ENCODE results near the gene VPS37C. TPM values are rescaled to one million over a fixed set of nuclear protein-coding genes. Genes with fewer than 3 reads are reported as not detected.
"Not testable (repeated sequence)": the region's sequence is repeated elsewhere in the genome, so short reads cannot be mapped to it uniquely, and the experiment has no call there.

The VPS37C gene
- 9.9 and 19.9 TPM in 2 replicates for total RNA-seq (ENCODE audit: low replicate concordance)

DNA sequence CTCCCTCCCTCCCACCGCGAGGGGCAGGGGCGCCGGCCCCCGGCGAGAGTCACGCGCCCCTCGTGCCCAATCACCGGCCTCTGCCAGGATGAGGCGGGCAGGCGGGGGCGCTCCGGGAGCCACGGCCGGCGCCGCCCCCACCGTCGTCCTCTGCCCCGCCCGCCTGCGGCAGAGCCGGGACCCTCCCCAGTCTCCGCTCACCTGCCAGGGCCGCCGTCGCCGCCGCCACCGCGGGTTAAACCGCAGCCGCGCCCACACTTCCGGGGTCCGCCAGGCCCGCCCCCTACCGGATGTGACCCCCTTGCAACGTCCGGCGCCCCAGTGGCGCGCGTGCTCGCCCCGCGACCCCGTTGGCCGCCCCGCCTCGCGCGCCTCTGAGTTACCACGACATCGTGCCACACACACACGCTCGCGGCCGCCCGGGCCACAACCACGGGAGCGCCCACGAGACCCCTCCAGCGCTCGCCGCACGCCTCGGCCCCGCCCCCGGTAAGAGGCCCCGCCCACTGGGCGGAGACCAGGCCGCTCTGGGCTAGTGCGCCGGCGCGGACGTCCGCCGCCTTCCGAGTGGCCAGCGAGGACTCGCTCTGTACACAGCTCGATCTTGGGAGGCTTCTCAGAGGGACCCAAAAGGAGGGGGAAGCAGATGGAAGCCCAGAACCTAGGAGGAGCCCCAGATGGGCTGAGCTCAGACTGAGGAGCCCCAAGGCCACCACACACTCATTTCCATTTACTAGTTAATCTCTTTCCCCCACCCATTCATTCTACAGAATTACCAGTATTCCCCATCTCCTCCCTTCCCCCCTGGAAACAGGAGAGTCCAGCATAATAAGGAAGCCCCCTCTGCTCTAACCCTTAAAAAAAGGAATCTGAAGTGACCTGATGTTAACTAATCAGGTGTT lies at the start of gene VPS37C:
Gene VPS37C (minus strand): TSS at position 237 of the 902 bp plus-strand sequence. CDS start 22,597 bp downstream, outside the sequence.
- H3K27ac ChIP-seq, result peak within 1 kb of the TSS; percentile 39
- H3K4me2 ChIP-seq, result peak within 1 kb of the TSS; percentile 76
- Mint-ChIP-seq H3K4me1 (peaks cover 35% of the 10 kb centered on the region), H3K4me3 (peak within 1 kb of the TSS; percentile 93), H3K27ac (peak within 1 kb of the TSS; percentile 86), H3K9me3 (peaks cover 4% of the 10 kb centered on the region), H3K27me3 (ENCODE audit: insufficient read depth, low read depth) (no peaks in the 10 kb centered on the region), H3K36me3 (peaks cover 9% of the 10 kb centered on the region)
- peaks cover 19% of the 10 kb centered on the region for H3F3A ChIP-seq (ENCODE audit: low read depth)
- DNase-seq (ENCODE audit: low spot score), result peak; percentile 95
- H3K79me2 ChIP-seq (ENCODE audit: low read depth), result peaks cover 37% of the 10 kb centered on the region
- peaks cover 17% of the 10 kb centered on the region for H3K4me1 ChIP-seq
- TF ChIP-seq, protein P1, sequence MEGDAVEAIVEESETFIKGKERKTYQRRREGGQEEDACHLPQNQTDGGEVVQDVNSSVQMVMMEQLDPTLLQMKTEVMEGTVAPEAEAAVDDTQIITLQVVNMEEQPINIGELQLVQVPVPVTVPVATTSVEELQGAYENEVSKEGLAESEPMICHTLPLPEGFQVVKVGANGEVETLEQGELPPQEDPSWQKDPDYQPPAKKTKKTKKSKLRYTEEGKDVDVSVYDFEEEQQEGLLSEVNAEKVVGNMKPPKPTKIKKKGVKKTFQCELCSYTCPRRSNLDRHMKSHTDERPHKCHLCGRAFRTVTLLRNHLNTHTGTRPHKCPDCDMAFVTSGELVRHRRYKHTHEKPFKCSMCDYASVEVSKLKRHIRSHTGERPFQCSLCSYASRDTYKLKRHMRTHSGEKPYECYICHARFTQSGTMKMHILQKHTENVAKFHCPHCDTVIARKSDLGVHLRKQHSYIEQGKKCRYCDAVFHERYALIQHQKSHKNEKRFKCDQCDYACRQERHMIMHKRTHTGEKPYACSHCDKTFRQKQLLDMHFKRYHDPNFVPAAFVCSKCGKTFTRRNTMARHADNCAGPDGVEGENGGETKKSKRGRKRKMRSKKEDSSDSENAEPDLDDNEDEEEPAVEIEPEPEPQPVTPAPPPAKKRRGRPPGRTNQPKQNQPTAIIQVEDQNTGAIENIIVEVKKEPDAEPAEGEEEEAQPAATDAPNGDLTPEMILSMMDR (IDR thresholded peaks at IDR 0.05), result peak; percentile 19
- no peak for TF ChIP-seq EZH2phosphoT487 (IDR thresholded peaks at IDR 0.05)
- peak within 1 kb of the TSS; percentile 36 for H3K9ac ChIP-seq
- H2AFZ ChIP-seq (replicated peaks), result peak within 1 kb of the TSS; percentile 97
- no peaks in the 10 kb centered on the region for H3K9me3 ChIP-seq (ENCODE audit: low read depth)
- H3K27me3 ChIP-seq, result no peaks in the 10 kb centered on the region
- no peaks in the 10 kb centered on the region for H4K20me1 ChIP-seq (ENCODE audit: low read depth)
- peak within 1 kb of the TSS; percentile 76 for H3K4me3 ChIP-seq
- no peaks in the 10 kb centered on the region for H3K36me3 ChIP-seq

DNA sequence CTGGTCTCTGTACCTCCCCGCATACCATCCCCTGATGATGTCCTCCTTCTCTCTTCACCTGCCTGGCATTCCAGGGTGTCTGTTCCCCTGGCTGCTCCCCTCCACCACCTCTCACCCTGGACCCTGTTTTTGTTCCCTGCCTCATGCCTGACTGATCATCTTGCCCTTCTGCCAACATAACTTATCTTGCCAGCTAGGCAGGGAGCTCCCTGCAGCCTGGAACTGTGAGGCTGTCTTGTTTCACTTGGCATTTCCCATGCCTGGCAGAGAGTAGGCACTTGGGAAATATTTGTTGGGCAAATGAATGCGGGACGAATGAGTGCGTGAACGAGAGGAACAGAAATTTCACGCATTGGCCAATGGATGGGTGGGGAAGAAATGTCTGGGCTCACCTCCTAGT lies 49.4 kb upstream of the VPS37C start:
- not testable (repeated sequence) for H3K4me3 Mint-ChIP-seq; H3K36me3 Mint-ChIP-seq; H4K20me1 ChIP-seq (ENCODE audit: low read depth); H3K9me3 ChIP-seq (ENCODE audit: low read depth); H2AFZ ChIP-seq (replicated peaks); H3K27ac ChIP-seq; H3K27me3 ChIP-seq; H3K27me3 Mint-ChIP-seq (ENCODE audit: insufficient read depth, low read depth); H3K4me1 ChIP-seq; H3F3A ChIP-seq (ENCODE audit: low read depth); H3K79me2 ChIP-seq (ENCODE audit: low read depth); H3K9ac ChIP-seq; H3K27ac Mint-ChIP-seq; H3K9me3 Mint-ChIP-seq; H3K36me3 ChIP-seq; DNase-seq (ENCODE audit: low spot score); H3K4me3 ChIP-seq; H3K4me1 Mint-ChIP-seq; H3K4me2 ChIP-seq

DNA sequence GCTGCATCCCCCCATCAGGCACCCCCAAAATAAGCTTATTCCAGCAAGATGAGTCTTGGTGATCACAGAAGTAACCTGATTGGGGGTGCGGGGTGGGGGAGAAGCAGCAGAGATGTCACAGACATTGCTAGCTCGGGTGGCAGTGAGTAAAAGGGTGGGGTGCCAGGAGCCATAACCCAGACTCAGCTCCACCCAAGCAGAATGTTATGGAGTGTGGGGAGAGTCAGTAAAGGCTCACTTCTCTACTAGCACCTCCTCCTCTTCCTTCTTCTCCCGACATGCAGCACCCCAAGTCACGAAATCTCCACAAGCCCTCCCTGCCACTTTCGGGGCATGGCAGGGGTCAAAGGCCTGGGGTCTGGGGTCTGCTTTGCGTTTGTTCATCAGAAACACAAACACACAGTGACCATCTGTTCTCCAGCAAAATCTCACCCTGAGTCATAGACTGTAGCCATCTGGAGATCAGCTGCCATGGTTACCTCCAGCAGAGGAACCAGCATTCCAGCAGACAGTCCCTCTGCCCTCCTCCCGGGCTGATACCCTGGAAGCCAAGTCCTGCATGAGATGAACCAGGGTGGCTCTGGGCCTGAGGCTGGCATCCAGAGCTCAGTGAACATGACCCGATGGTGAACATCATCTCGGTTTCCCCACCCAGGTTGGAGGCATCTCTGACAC lies 46.5 kb upstream of the VPS37C start:
- not testable (repeated sequence) for H3K27ac Mint-ChIP-seq; H3F3A ChIP-seq (ENCODE audit: low read depth); DNase-seq (ENCODE audit: low spot score); H3K9ac ChIP-seq; H3K4me2 ChIP-seq; H3K9me3 ChIP-seq (ENCODE audit: low read depth); H3K79me2 ChIP-seq (ENCODE audit: low read depth); H3K36me3 ChIP-seq; H3K9me3 Mint-ChIP-seq; H3K27me3 Mint-ChIP-seq (ENCODE audit: insufficient read depth, low read depth); H3K27me3 ChIP-seq; H2AFZ ChIP-seq (replicated peaks); H4K20me1 ChIP-seq (ENCODE audit: low read depth); H3K36me3 Mint-ChIP-seq; H3K4me1 ChIP-seq; H3K27ac ChIP-seq; H3K4me3 ChIP-seq; H3K4me3 Mint-ChIP-seq
- H3K4me1 Mint-ChIP-seq, result peaks cover 14% of the 10 kb centered on the region

DNA sequence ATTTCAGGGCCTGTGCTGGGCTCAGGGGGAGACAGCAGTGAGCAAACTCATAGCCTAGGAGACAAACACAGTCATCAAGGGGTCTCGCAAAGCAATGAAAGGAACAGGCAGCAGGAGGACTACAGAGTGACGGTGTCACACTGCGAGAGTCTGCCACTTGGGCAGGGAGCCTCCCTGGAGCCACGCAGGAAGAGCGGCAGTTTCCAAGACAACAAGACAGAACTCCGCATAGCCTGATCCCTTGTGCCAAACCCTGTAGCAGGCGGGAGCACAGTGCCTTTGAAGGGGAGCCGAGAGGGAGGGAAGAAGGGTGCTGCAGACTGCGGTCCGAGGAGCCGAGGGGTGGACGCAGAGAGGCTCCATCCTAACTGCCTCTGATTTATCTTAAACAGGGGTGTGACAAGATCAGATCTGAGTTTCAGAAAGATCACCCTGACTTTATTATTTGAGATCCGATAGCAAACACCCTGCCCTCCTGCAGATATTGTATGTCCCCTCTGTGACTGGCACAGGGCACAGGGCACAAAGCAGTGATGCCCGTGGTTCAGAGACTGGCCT lies 43.4 kb upstream of the VPS37C start:
- Mint-ChIP-seq H3K4me1 (peaks cover 14% of the 10 kb centered on the region), H3K27ac (peak overlapping the region; percentile 69), H3K27me3 (ENCODE audit: insufficient read depth, low read depth) (peaks cover 12% of the 10 kb centered on the region)
- not testable (repeated sequence) for H4K20me1 ChIP-seq (ENCODE audit: low read depth); H3K36me3 ChIP-seq; H3K9ac ChIP-seq; DNase-seq (ENCODE audit: low spot score); H3K4me3 Mint-ChIP-seq; H3K27ac ChIP-seq; H3K36me3 Mint-ChIP-seq; H3K4me3 ChIP-seq; H3K4me2 ChIP-seq; H3K79me2 ChIP-seq (ENCODE audit: low read depth); H3K9me3 Mint-ChIP-seq; H3K4me1 ChIP-seq; H3K9me3 ChIP-seq (ENCODE audit: low read depth); H3F3A ChIP-seq (ENCODE audit: low read depth); H2AFZ ChIP-seq (replicated peaks); H3K27me3 ChIP-seq

DNA sequence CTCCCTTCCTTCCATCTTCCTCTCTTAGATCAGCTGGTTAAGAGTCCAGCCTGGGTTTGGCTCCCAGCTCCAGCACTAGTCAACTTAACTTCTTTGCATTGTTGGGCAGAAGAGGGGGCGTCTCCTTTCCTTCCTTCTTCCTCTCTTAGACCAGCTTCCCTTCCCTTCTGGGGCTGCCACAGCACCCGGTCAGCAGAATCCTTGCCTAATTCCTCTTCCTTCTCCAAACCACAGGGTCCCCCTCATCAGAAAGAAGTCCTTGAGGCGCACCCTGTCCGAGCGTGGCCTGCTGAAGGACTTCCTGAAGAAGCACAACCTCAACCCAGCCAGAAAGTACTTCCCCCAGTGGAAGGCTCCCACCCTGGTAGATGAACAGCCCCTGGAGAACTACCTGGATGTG lies 42.6 kb upstream of the VPS37C start:
- H2AFZ ChIP-seq (replicated peaks); H3K27ac Mint-ChIP-seq; H4K20me1 ChIP-seq (ENCODE audit: low read depth); H3K27ac ChIP-seq; H3K79me2 ChIP-seq (ENCODE audit: low read depth); H3K36me3 Mint-ChIP-seq; H3K4me3 ChIP-seq; H3K4me2 ChIP-seq; H3K9me3 Mint-ChIP-seq; H3K9me3 ChIP-seq (ENCODE audit: low read depth); H3K36me3 ChIP-seq; H3K4me3 Mint-ChIP-seq; H3K27me3 ChIP-seq; H3K9ac ChIP-seq; H3K4me1 ChIP-seq; H3F3A ChIP-seq (ENCODE audit: low read depth); DNase-seq (ENCODE audit: low spot score): not testable (repeated sequence)
- H3K27me3 Mint-ChIP-seq (ENCODE audit: insufficient read depth, low read depth), result peaks cover 12% of the 10 kb centered on the region
- peaks cover 14% of the 10 kb centered on the region for H3K4me1 Mint-ChIP-seq

DNA sequence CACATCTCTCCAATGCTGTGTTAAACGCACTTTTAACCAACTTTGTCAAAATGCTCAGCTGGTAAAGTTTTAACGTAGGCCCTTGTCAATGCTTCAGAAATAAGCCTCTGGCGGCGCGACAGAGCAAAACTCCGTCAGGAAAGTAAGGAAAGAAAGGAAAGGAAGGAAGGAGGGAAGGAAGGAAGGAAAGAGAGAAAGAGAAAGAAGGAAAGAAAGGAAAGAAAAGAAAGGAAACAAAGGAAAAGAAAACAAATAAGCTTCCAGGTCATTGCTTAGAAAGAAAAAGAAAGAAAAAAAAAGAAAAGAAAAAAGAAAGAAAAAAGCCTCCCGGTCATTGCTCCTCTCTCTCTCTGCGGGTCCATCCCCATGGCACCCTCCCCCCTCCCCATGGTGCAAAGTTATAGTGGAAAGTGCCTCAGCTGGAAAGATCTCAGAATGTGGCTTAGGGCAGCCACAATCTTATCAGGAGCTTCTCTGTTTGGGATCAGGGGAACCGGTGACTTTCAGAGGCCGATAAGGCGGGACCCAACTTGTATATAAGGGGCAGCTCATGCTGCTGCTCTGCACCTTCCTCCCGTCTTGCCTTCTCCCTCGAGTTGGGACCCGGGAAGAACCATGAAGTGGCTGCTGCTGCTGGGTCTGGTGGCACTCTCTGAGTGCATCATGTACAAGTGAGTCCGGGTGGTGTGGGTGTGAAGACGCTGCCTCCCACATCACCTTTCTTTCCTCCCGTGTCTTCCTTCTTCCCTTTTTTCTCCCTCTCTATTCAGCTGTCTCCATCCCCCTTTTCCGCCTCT lies 41.9 kb upstream of the VPS37C start, which contains the start of gene PGA3:
Gene PGA3 (plus strand): TSS at position 566 of the 797 bp plus-strand sequence. CDS start 50 bp downstream, at position 616.
- Mint-ChIP-seq H3K4me3 (peak within 1 kb of the TSS; percentile 0), H3K27me3 (ENCODE audit: insufficient read depth, low read depth) (peaks cover 12% of the 10 kb centered on the region), H3K4me1 (peaks cover 14% of the 10 kb centered on the region)
- not testable (repeated sequence) for DNase-seq (ENCODE audit: low spot score); H3K9me3 Mint-ChIP-seq; H3K79me2 ChIP-seq (ENCODE audit: low read depth); H3K4me3 ChIP-seq; H3K27ac Mint-ChIP-seq; H4K20me1 ChIP-seq (ENCODE audit: low read depth); H3K27ac ChIP-seq; H3K4me2 ChIP-seq; H3K27me3 ChIP-seq; H3K9me3 ChIP-seq (ENCODE audit: low read depth); H3K36me3 Mint-ChIP-seq; H3K4me1 ChIP-seq; H3K9ac ChIP-seq; H3K36me3 ChIP-seq; H2AFZ ChIP-seq (replicated peaks); H3F3A ChIP-seq (ENCODE audit: low read depth)
